CD4-positive, alpha-beta T cell treated with Interleukin-4 for 1 hour (primary cell): ENCODE measurements around the gene RBBP4.

Experiments
- DNase-seq, 2 donors: peaks; one replicate each; pipeline ENCODE4 v3.0.0-alpha.2; 2020 to 2022

RBBP4 gene

DNA sequence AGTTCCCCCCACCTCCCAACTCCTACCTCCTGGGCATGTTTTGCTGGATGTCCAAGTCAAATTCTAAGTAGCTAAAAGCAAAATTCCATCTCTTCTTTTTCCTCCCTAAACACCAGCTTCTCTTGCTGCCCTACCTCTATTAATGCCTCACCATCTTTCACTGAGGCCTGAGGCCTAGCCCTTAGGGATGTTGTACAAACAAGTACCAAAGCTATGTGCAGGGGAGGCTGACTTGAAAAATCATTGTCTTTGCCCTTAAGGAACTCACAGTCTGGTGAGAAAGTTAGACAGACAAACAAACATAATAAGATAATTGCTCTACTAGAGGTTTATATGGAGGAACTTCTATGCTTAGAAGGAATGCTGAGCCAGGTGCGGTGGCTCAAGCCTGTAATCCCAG lies 76.9 kb downstream of the RBBP4 start:
- DNase-seq = no peak

GRCh38 chr1:32728413-32729077 lies 77.5 kb downstream of the RBBP4 start:
- no peak for DNase-seq

DNA sequence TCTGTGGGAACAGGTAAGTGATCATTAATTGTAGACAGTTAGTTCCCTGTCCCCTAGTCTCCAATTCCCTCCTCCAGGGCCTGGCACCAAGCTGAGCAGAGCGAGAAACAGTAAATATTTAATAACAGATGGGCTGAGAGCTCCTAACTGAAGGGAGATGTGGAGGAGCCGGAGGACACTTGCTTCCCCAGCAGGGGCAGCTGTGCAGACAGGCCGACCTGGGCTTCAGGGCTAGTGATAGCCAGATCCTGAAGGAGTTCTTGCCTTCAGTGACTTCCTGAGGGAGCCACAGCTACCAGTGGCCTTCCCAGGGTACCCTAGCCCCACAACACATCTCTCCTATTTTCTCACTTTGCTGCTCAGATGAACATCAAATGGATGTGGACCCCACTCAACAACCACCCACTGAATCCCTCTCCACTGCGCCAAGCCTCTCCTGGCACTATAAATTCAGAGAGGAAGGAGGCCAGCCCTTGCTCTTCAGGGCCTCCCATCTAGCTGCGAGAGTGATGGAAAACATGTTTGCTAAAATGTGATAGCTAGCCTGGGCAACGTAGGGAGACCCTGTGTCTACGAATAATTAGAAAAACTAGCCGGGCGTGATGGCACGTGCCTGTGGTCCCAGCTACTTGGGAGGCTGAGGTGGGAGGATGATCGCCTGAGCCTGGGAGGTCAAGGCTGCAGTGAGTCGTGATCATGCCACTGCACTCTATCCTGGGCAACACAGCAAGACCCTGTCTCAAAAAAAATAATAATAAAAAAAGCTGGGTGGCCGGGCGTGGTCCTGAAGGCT lies 78.4 kb downstream of the RBBP4 start:
- no peak for DNase-seq

- no peak for DNase-seq
These were observed 82.7 kb downstream of the RBBP4 start for GRCh38 chr1:32733582-32734321.
